Measurements from ENCODE around the gene ATP8B4. TPM values are rescaled to one million over a fixed set of nuclear protein-coding genes. Genes with fewer than 3 reads are reported as not detected.

The ATP8B4 gene
- total and polyA plus RNA-seq, 10 of the 15 experiments (the other 5 are each of a cell fraction or from before 2014, with no cell fraction given) = 0.02 to 0.94 (median 0.19) TPM

DNA sequence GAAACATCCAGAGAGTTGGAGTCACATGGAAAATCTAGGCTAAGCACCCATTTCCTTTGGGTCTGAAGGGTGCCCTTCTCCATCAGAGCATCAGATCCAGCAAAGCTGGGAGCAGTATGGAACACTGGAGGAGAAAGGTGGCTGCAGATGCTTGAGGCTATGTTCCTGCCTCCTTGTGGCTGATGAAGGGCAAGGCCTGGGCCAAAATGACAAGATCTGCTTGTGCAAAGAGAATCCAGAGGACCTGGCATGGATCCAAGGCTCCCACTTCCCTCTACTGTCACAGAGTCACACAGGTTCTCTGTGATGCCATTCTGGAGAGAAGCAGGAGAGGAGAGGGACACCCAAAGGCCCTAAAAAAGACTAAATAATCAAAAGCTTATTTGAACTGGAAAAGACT is 9.2 kb upstream of the ATP8B4 start:
- no peak overlapping the region for H3K9ac ChIP-seq (ENCODE audit: control insufficient read depth, insufficient read depth, low read length)
- SMC1A ChIA-PET (ENCODE audit: uncharacterized antibody, unreplicated experiment) = interaction anchor here (0.8 kb wide), 1 partner anchor 17 kb away, joined by 4 read pairs; no protein-coding TSS in a partner anchor
- in situ Hi-C loops (cut with MboI) (no loop called here), intact Hi-C loops (cut with micrococcal nuclease; ENCODE audit: unreplicated experiment) (no loop called here)
- POLR2A ChIA-PET = interaction anchor here (0.6 kb wide), 1 partner anchor 852 kb away, joined by 9 read pairs; no protein-coding TSS in a partner anchor
- H3K27me3 ChIP-seq (replicated peaks in 1 of 2; ENCODE audit: control insufficient read depth in 2 of 2, insufficient read depth in 2 of 2, low read length in 1 of 2) = peaks cover 0 to 3% of the 10 kb centered on the region in 2 experiments; a peak in 1 of 4 replicates
- CTCF ChIA-PET = no interaction called here
- H4K20me1 ChIP-seq (ENCODE audit: control insufficient read depth, insufficient read depth) = no peaks in the 10 kb centered on the region
- DNase-seq (ENCODE audit: low read depth, low spot score) (no peak), FAIRE-seq (no peak), ATAC-seq (no peak)
- H3K4me1 ChIP-seq (ENCODE audit: control insufficient read depth, insufficient read depth, low read length) = no peaks in the 10 kb centered on the region
- H3K79me2 ChIP-seq (ENCODE audit: control insufficient read depth, insufficient read depth, low read length) = no peaks in the 10 kb centered on the region
- no peak overlapping the region for H3K27ac ChIP-seq (ENCODE audit: control insufficient read depth, insufficient read depth)
- H2AFZ ChIP-seq (ENCODE audit: control insufficient read depth, low read depth, low read length) = no peak overlapping the region
- TF ChIP-seq FOS (IDR thresholded peaks at IDR 0.05; ENCODE audit: borderline replicate concordance, extremely low read depth, insufficient read length) = no peak
- TF ChIP-seq TAF1 (IDR thresholded peaks at IDR 0.05; ENCODE audit: borderline replicate concordance, low read depth, low read length) = no peak
- no peak for TF ChIP-seq STAT1 (conservative IDR thresholded peaks at IDR 0.05)
- TF ChIP-seq SRF (IDR thresholded peaks at IDR 0.05; ENCODE audit: low read depth in 2 of 2, low read length in 2 of 2) = no peak
- TF ChIP-seq CBX3 (IDR thresholded peaks at IDR 0.05; ENCODE audit: borderline replicate concordance, low read depth) = no peak
- TF ChIP-seq STAT3 (IDR thresholded peaks at IDR 0.05; ENCODE audit: low read depth, low read length) = no peak
- no peaks in the 10 kb centered on the region; the same call in 2 of the 3 replicates for H3K9me3 ChIP-seq (replicated peaks; ENCODE audit: control insufficient read depth, insufficient read depth, low read length)
- RAD21 ChIA-PET (ENCODE audit: unreplicated experiment) = interaction anchor here (1.3 kb wide), 1 partner anchor 188 kb away, joined by 3 read pairs; no protein-coding TSS in a partner anchor
- no TSS peak for BruUV-seq (replicated peaks)
- H3K36me3 ChIP-seq (ENCODE audit: control insufficient read depth in 2 of 2, insufficient read depth in 2 of 2, low read length in 1 of 2) = no peaks in the 10 kb centered on the region
- H3K4me3 ChIP-seq = no peak overlapping the region
- no peak overlapping the region for H3K4me2 ChIP-seq (ENCODE audit: control insufficient read depth, insufficient read depth)

DNA sequence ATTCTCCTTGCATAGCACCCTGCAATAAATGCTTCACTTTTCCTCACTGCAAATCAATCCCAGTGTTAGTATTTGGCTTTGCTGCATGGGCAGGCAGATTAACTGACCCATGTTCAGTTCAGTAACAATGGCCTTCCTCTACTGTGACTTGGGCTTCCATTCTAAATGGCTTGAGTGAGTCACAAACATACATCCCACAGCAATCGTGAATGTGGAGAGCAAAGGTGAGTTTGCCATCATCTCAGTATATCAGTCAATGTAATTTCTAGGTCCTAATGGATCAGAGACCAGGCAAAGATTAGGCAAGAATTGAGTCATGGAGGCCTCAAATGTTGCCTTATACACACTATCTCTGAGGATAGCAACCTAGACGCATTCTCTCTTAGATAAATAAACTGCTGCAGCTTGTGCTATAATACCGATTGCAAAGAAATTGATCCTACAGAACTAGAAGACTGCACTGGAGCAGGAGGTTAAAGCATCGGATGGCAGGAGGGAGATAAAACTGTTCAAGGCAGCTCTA is 8.3 kb upstream of the ATP8B4 start:
- SMC1A ChIA-PET (ENCODE audit: uncharacterized antibody, unreplicated experiment) = interaction anchor here (0.8 kb wide), 1 partner anchor 18 kb away, joined by 4 read pairs; no protein-coding TSS in a partner anchor
- no peak overlapping the region for H3K27ac ChIP-seq (ENCODE audit: control insufficient read depth, insufficient read depth)
- in situ Hi-C loops (cut with MboI) (no loop called here), intact Hi-C loops (cut with micrococcal nuclease; ENCODE audit: unreplicated experiment) (no loop called here)
- 46% methylated on average over 4 of the region's 4 CpGs for WGBS (ENCODE audit: insufficient coverage, insufficient replicate concordance, low lambda C conversion rate, missing lambda C conversion rate)
- BruUV-seq (replicated peaks) = no TSS peak
- no peaks in the 10 kb centered on the region for H3K4me1 ChIP-seq (ENCODE audit: control insufficient read depth, insufficient read depth, low read length)
- no peak overlapping the region for H3K9ac ChIP-seq (ENCODE audit: control insufficient read depth, insufficient read depth, low read length)
- CTCF ChIA-PET = no interaction called here
- H3K4me3 ChIP-seq = no peak overlapping the region
- FAIRE-seq (no peak), ATAC-seq (no peak), DNase-seq (ENCODE audit: low read depth, low spot score) (no peak)
- H3K27me3 ChIP-seq (replicated peaks in 1 of 2; ENCODE audit: control insufficient read depth in 2 of 2, insufficient read depth in 2 of 2, low read length in 1 of 2) = peaks cover 0 to 3% of the 10 kb centered on the region in 2 experiments; a peak in 1 of 4 replicates
- RAD21 ChIA-PET (ENCODE audit: unreplicated experiment) = no interaction called here
- no peaks in the 10 kb centered on the region; the same call in 2 of the 3 replicates for H3K9me3 ChIP-seq (replicated peaks; ENCODE audit: control insufficient read depth, insufficient read depth, low read length)
- H3K36me3 ChIP-seq (ENCODE audit: control insufficient read depth in 2 of 2, insufficient read depth in 2 of 2, low read length in 1 of 2) = no peaks in the 10 kb centered on the region
- POLR2A ChIA-PET = no interaction called here
- H2AFZ ChIP-seq (ENCODE audit: control insufficient read depth, low read depth, low read length) = no peak overlapping the region
- no peaks in the 10 kb centered on the region for H4K20me1 ChIP-seq (ENCODE audit: control insufficient read depth, insufficient read depth)
- no peak overlapping the region for H3K4me2 ChIP-seq (ENCODE audit: control insufficient read depth, insufficient read depth)
- H3K79me2 ChIP-seq (ENCODE audit: control insufficient read depth, insufficient read depth, low read length) = no peaks in the 10 kb centered on the region
- TF ChIP-seq DPF2 (IDR thresholded peaks at IDR 0.05) = no peak
- TF ChIP-seq HDAC2 (IDR thresholded peaks at IDR 0.05) = no peak
- no peak for TF ChIP-seq BHLHE40 (IDR thresholded peaks at IDR 0.05; ENCODE audit: borderline replicate concordance in 1 of 2, low read depth in 2 of 2, low read length in 1 of 2)
- TF ChIP-seq NR2C1 (IDR thresholded peaks at IDR 0.05) = no peak
- TF ChIP-seq KAT2A (conservative IDR thresholded peaks at IDR 0.05; ENCODE audit: control insufficient read depth, low read depth, low read length) = no peak
- TF ChIP-seq TCF7 (IDR thresholded peaks at IDR 0.05; ENCODE audit: borderline replicate concordance) = no peak
- TF ChIP-seq, protein P1, sequence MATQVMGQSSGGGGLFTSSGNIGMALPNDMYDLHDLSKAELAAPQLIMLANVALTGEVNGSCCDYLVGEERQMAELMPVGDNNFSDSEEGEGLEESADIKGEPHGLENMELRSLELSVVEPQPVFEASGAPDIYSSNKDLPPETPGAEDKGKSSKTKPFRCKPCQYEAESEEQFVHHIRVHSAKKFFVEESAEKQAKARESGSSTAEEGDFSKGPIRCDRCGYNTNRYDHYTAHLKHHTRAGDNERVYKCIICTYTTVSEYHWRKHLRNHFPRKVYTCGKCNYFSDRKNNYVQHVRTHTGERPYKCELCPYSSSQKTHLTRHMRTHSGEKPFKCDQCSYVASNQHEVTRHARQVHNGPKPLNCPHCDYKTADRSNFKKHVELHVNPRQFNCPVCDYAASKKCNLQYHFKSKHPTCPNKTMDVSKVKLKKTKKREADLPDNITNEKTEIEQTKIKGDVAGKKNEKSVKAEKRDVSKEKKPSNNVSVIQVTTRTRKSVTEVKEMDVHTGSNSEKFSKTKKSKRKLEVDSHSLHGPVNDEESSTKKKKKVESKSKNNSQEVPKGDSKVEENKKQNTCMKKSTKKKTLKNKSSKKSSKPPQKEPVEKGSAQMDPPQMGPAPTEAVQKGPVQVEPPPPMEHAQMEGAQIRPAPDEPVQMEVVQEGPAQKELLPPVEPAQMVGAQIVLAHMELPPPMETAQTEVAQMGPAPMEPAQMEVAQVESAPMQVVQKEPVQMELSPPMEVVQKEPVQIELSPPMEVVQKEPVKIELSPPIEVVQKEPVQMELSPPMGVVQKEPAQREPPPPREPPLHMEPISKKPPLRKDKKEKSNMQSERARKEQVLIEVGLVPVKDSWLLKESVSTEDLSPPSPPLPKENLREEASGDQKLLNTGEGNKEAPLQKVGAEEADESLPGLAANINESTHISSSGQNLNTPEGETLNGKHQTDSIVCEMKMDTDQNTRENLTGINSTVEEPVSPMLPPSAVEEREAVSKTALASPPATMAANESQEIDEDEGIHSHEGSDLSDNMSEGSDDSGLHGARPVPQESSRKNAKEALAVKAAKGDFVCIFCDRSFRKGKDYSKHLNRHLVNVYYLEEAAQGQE (IDR thresholded peaks at IDR 0.05; ENCODE audit: low read depth, low read length) = no peak
- TF ChIP-seq, protein P2, sequence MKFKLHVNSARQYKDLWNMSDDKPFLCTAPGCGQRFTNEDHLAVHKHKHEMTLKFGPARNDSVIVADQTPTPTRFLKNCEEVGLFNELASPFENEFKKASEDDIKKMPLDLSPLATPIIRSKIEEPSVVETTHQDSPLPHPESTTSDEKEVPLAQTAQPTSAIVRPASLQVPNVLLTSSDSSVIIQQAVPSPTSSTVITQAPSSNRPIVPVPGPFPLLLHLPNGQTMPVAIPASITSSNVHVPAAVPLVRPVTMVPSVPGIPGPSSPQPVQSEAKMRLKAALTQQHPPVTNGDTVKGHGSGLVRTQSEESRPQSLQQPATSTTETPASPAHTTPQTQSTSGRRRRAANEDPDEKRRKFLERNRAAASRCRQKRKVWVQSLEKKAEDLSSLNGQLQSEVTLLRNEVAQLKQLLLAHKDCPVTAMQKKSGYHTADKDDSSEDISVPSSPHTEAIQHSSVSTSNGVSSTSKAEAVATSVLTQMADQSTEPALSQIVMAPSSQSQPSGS (IDR thresholded peaks at IDR 0.05; ENCODE audit: low read length) = no peak

Measured in GM12878 (cell line).